Effector CD4-positive, alpha-beta T cell (primary cell): Measurements from ENCODE around the gene LRRTM4.

Source experiments
- DNase-seq: peaks from one replicate; pipeline ENCODE4 v3.0.0-alpha.2; 2020

Gene LRRTM4

GRCh38 chr2:76977846-76978727, 544.1 kb downstream of the LRRTM4 start:
- no peak for DNase-seq

GRCh38 chr2:76975752-76976151, 546.4 kb downstream of the LRRTM4 start:
- no peak for DNase-seq

- no peak for DNase-seq
Observed at GRCh38 chr2:76973610-76974009, 548.6 kb downstream of the LRRTM4 start.

GRCh38 chr2:76965772-76966171, 556.4 kb downstream of the LRRTM4 start:
- DNase-seq, result no peak

GRCh38 chr2:76958749-76959148, 563.4 kb downstream of the LRRTM4 start:
- DNase-seq, result no peak

- DNase-seq, result no peak
Observed at GRCh38 chr2:76953733-76954347, 568.3 kb downstream of the LRRTM4 start.

- no peak for DNase-seq
Observed at GRCh38 chr2:76946631-76947145, 575.5 kb downstream of the LRRTM4 start.

- no peak for DNase-seq
Observed at GRCh38 chr2:76940559-76940958, 581.6 kb downstream of the LRRTM4 start.

GRCh38 chr2:76938153-76938552, 584.0 kb downstream of the LRRTM4 start:
- no peak for DNase-seq

GRCh38 chr2:76932550-76932949, 589.6 kb downstream of the LRRTM4 start:
- DNase-seq, result no peak

GRCh38 chr2:76930056-76930744, 592.0 kb downstream of the LRRTM4 start:
- no peak for DNase-seq

- no peak for DNase-seq
Observed at GRCh38 chr2:76928026-76928425, 594.1 kb downstream of the LRRTM4 start.

- no peak for DNase-seq
Observed at GRCh38 chr2:76921006-76921405, 601.2 kb downstream of the LRRTM4 start.

- no peak for DNase-seq
Observed at GRCh38 chr2:76895469-76895868, 626.7 kb downstream of the LRRTM4 start.

GRCh38 chr2:76870581-76870980, 651.6 kb downstream of the LRRTM4 start:
- no peak for DNase-seq

GRCh38 chr2:76870011-76870410, 652.2 kb downstream of the LRRTM4 start:
- DNase-seq, result no peak

GRCh38 chr2:76867854-76868253, 654.3 kb downstream of the LRRTM4 start:
- no peak for DNase-seq

- DNase-seq, result no peak
Observed at GRCh38 chr2:76866464-76866863, 655.7 kb downstream of the LRRTM4 start.

- DNase-seq, result no peak
Observed at GRCh38 chr2:76862901-76863300, 659.3 kb downstream of the LRRTM4 start.

GRCh38 chr2:76861708-76862107, 660.5 kb downstream of the LRRTM4 start:
- DNase-seq, result no peak

GRCh38 chr2:76851000-76851399, 671.2 kb downstream of the LRRTM4 start:
- DNase-seq, result no peak

GRCh38 chr2:76849086-76849485, 673.1 kb downstream of the LRRTM4 start:
- DNase-seq, result no peak

- DNase-seq, result no peak
Observed at GRCh38 chr2:76839826-76840225, 682.4 kb downstream of the LRRTM4 start.
